IMR-90 (cell line): ENCODE data around the gene MRPL51. TPM values are rescaled to one million over a fixed set of nuclear protein-coding genes. Genes with fewer than 3 reads are reported as not detected.
A peak's percentile ranks its signal among the peaks of the same experiment; 100 is the strongest.

ENCODE experiments used
- ATAC-seq: fragments of 200-7000 bp; cut with Tn5 transposase; 2 replicates; pipeline ENCODE4 v1.9.1; 2020; ENCODE audit warnings: low read depth, mild to moderate bottlenecking, moderate library complexity
- BruUV-seq: library from RNA; stranded (reverse); fragments of 400-500 nt; replicated peaks from 2 replicates; lab custom pipeline; 2021; lab: Mats Ljungman, UMichigan
- CTCF ChIA-PET: fragments of 300-600 bp; formaldehyde crosslinking; extraction: SDS; loops from one replicate; lab custom pipeline; 2021; ENCODE audit warnings: antibody characterized with exemption; lab: Yijun Ruan, JAX
- POLR2A ChIA-PET: fragments of 300-600 bp; sonication (Branson Sonifier 250); formaldehyde crosslinking; loops from one replicate; lab custom pipeline; 2022; ENCODE audit warnings: antibody characterized with exemption; ENCODE audit not compliant: unreplicated experiment; lab: Charles Lee
- DNase-seq: peaks from one replicate; pipeline ENCODE4 v3.0.0; 2013
- H2AFZ ChIP-seq: replicated peaks from 2 replicates; pipeline ENCODE3; 2013; ENCODE audit warnings: low read length, mild to moderate bottlenecking; ENCODE audit not compliant: poor library complexity
- H2AK5ac ChIP-seq: 2 replicates; pipeline ENCODE4 v1.6.1; 2013; ENCODE audit warnings: low read depth, low read length, inconsistent platforms
- H2AK9ac ChIP-seq: replicated peaks from 2 replicates; pipeline ENCODE3; 2013; ENCODE audit warnings: mild to moderate bottlenecking, low read depth, low read length, moderate library complexity; ENCODE audit not compliant: poor library complexity
- H2BK120ac ChIP-seq: 2 replicates; pipeline ENCODE4 v1.6.1; 2013; ENCODE audit warnings: low read depth, low read length, inconsistent platforms
- H2BK15ac ChIP-seq: 3 replicates; pipeline ENCODE4 v1.6.1; 2013; ENCODE audit warnings: low read depth, low read length, inconsistent platforms
- H2BK20ac ChIP-seq: 2 replicates; pipeline ENCODE4 v1.6.1; 2013; ENCODE audit warnings: low read depth, mild to moderate bottlenecking, inconsistent platforms, low read length, moderate library complexity
- H2BK5ac ChIP-seq: 2 replicates; pipeline ENCODE4 v1.6.1; 2013; ENCODE audit warnings: mild to moderate bottlenecking, low read depth, low read length, inconsistent platforms; ENCODE audit not compliant: poor library complexity, severe bottlenecking
- H3K14ac ChIP-seq: replicated peaks from 2 replicates; pipeline ENCODE4 v1.6.1; 2013; ENCODE audit warnings: low read depth, low read length, inconsistent platforms
- H3K18ac ChIP-seq: 2 replicates; pipeline ENCODE4 v1.6.1; 2013; ENCODE audit warnings: low read depth, low read length, control low read depth
- H3K23ac ChIP-seq: 2 replicates; pipeline ENCODE4 v1.6.1; 2013; ENCODE audit warnings: low read depth, low read length, inconsistent platforms
- H3K27ac ChIP-seq: 2 replicates; pipeline ENCODE4 v1.5.1; 2013; ENCODE audit warnings: mild to moderate bottlenecking, control low read depth, low read length; ENCODE audit not compliant: insufficient read depth
- H3K27me3 ChIP-seq: 2 replicates; pipeline ENCODE4 v1.6.1; 2013; ENCODE audit warnings: low read length; ENCODE audit not compliant: control insufficient read depth, insufficient read depth
- H3K36me3 ChIP-seq: 2 replicates; pipeline ENCODE4 v1.6.1; 2013; ENCODE audit warnings: low read length, mixed read lengths; ENCODE audit not compliant: control insufficient read depth, insufficient read depth
- H3K4ac ChIP-seq: 2 replicates; pipeline ENCODE4 v1.6.1; 2013; ENCODE audit warnings: low read depth, low read length, inconsistent platforms
- H3K4me1 ChIP-seq: 2 replicates; pipeline ENCODE4 v1.6.1; 2013; ENCODE audit warnings: low read length, mixed read lengths; ENCODE audit not compliant: control insufficient read depth, insufficient read depth
- H3K4me2 ChIP-seq: 2 replicates; pipeline ENCODE4 v1.6.1; 2013; ENCODE audit warnings: low read depth, mild to moderate bottlenecking, control low read depth, low read length, moderate library complexity
- H3K4me3 ChIP-seq: 2 replicates; pipeline ENCODE4 v1.5.1; 2013; ENCODE audit warnings: low read depth, mild to moderate bottlenecking, control low read depth, low read length, moderate library complexity; ENCODE audit not compliant: insufficient read depth
- H3K56ac ChIP-seq: 2 replicates; pipeline ENCODE4 v1.6.1; 2013; ENCODE audit warnings: low read length, inconsistent platforms; ENCODE audit not compliant: insufficient read depth; ENCODE audit errors: extremely low read depth
- H3K79me1 ChIP-seq, 2 experiments: 2 replicates each; pipeline ENCODE4 v1.6.1; 2013; ENCODE audit warnings: low read length in 2 of 2, inconsistent platforms in 1 of 2, low read depth in 1 of 2
- H3K9ac ChIP-seq: 2 replicates; pipeline ENCODE4 v1.6.1; 2013; ENCODE audit warnings: low read depth, low read length, control low read depth
- H3K9me1 ChIP-seq: 2 replicates; pipeline ENCODE4 v1.6.1; 2013; ENCODE audit warnings: low read length, inconsistent platforms; ENCODE audit not compliant: insufficient read depth
- H3K9me3 ChIP-seq: 2 replicates; pipeline ENCODE4 v1.6.1; 2013; ENCODE audit warnings: low read length; ENCODE audit not compliant: control insufficient read depth, insufficient read depth
- H4K20me1 ChIP-seq: 2 replicates; pipeline ENCODE4 v1.6.1; 2013; ENCODE audit warnings: low read length, inconsistent platforms; ENCODE audit not compliant: insufficient read depth
- H4K5ac ChIP-seq: 2 replicates; pipeline ENCODE4 v1.6.1; 2013; ENCODE audit warnings: mild to moderate bottlenecking, low read depth, low read length, control low read depth
- H4K8ac ChIP-seq, 2 experiments: 2 replicates each; pipeline ENCODE4 v1.6.1; 2013; ENCODE audit warnings: low read depth in 2 of 2, low read length in 2 of 2, control low read depth in 1 of 2, inconsistent platforms in 1 of 2
- H4K91ac ChIP-seq: 2 replicates; pipeline ENCODE4 v1.6.1; 2013; ENCODE audit warnings: low read depth, low read length, inconsistent platforms; ENCODE audit not compliant: insufficient read depth
- BHLHE40 ChIP-seq: fragments of 150-350 bp; IDR thresholded peaks from 2 replicates; pipeline ENCODE4 v1.6.1; 2016; ENCODE audit warnings: mild to moderate bottlenecking, low read depth, low read length
- CEBPB ChIP-seq: IDR thresholded peaks from 2 replicates; pipeline ENCODE4 v1.6.1; 2012; ENCODE audit warnings: low read depth, low read length, improper control_type of control experiment
- CHD1 ChIP-seq: IDR thresholded peaks from 2 replicates; pipeline ENCODE4 v1.6.1; 2012; ENCODE audit warnings: low read depth, low read length, improper control_type of control experiment
- CTCF ChIP-seq: conservative IDR thresholded peaks from 2 replicates; pipeline ENCODE4 v1.5.1; 2012; ENCODE audit warnings: mild to moderate bottlenecking, low read depth, low read length, improper control_type of control experiment
- ELK1 ChIP-seq: fragments of 150-350 bp; IDR thresholded peaks from 2 replicates; pipeline ENCODE4 v1.6.1; 2016; ENCODE audit warnings: low read depth, mild to moderate bottlenecking, low read length, moderate library complexity, borderline replicate concordance
- FOS ChIP-seq: fragments of 150-350 bp; IDR thresholded peaks from 2 replicates; pipeline ENCODE4 v1.6.1; 2016; ENCODE audit warnings: low read depth, low read length
- MAFK ChIP-seq: IDR thresholded peaks from 2 replicates; pipeline ENCODE4 v1.6.1; 2012; ENCODE audit warnings: low read depth, low read length, improper control_type of control experiment
- MXI1 ChIP-seq: IDR thresholded peaks from 2 replicates; pipeline ENCODE4 v1.6.1; 2012; ENCODE audit warnings: low read depth, mild to moderate bottlenecking, low read length, moderate library complexity, borderline replicate concordance
- NFE2L2 ChIP-seq: fragments of 150-350 bp; IDR thresholded peaks from 2 replicates; pipeline ENCODE4 v1.6.1; 2016; ENCODE audit warnings: low read depth, mild to moderate bottlenecking, low read length
- POLR2A ChIP-seq: IDR thresholded peaks from 2 replicates; pipeline ENCODE4 v1.6.1; 2012; ENCODE audit warnings: mild to moderate bottlenecking, low read depth, low read length
- RAD21 ChIP-seq: IDR thresholded peaks from 2 replicates; pipeline ENCODE4 v1.6.1; 2012; ENCODE audit warnings: low read length, improper control_type of control experiment
- RFX5 ChIP-seq: IDR thresholded peaks from 2 replicates; pipeline ENCODE4 v1.8.0; 2012; ENCODE audit warnings: low read depth, mild to moderate bottlenecking, low read length, moderate library complexity
- SMC3 ChIP-seq: fragments of 150-350 bp; IDR thresholded peaks from 2 replicates; pipeline ENCODE4 v1.6.1; 2016; ENCODE audit warnings: low read depth, mild to moderate bottlenecking, antibody characterized with exemption, low read length, moderate library complexity
- USF2 ChIP-seq: fragments of 150-350 bp; IDR thresholded peaks from 2 replicates; pipeline ENCODE4 v1.6.1; 2017; ENCODE audit warnings: mild to moderate bottlenecking, antibody characterized with exemption, low read length, low read depth
- WGBS, 2 experiments: methylation state at CpG; one replicate each; pipeline versions ENCODE4 v1.1.5 to v1.1.7; 2013; ENCODE audit warnings: missing lambda C conversion rate in 2 of 2; ENCODE audit not compliant: insufficient read length in 1 of 2; ENCODE audit errors: extremely low coverage in 2 of 2; 5-methylcytosine and 5-hydroxymethylcytosine counted together
- dilution Hi-C: fragments of 300-500 bp; cut with HindIII; formaldehyde crosslinking; loops from one replicate; pipeline ENCODE4 v1.14.3; 2018; ENCODE audit warnings: low sequenced_read_pairs; ENCODE audit not compliant: unreplicated experiment
- in situ Hi-C: fragments of 300-500 bp; cut with MboI; formaldehyde crosslinking; loops from 3 replicates; pipeline ENCODE4 v1.14.3; 2019; ENCODE audit warnings: low sequenced_read_pairs, inconsistent platforms, mixed read lengths
- intact Hi-C: fragments of 100-400 bp; cut with micrococcal nuclease; formaldehyde crosslinking; loops from 2 replicates; pipeline ENCODE4 v1.10.0; 2022
- polyA plus RNA-seq, 3 experiments: library from polyadenylated mRNA; depleted of rRNA; stranded (reverse); fragments of >200 nt; gene quantifications; 2 replicates each; pipeline ENCODE4 v1.2.3, GENCODE V29; 2012; ENCODE audit warnings: low replicate concordance in 1 of 3
- total RNA-seq: library from RNA; depleted of rRNA; stranded (reverse); fragments of >200 nt; gene quantifications from 2 replicates; pipeline ENCODE4 v1.2.3, GENCODE V29; 2012

Gene MRPL51
- total and polyA plus RNA-seq, 2 of the 4 experiments (the other 2 are of a cell fraction): 80.1 to 160 TPM

GRCh38 chr12:6526766-6527525, 33.9 kb upstream of the MRPL51 start:
- Histone ChIP-seq H3K9ac (no peak overlapping the region), H3K9me3 (no peaks in the 10 kb centered on the region), H2BK20ac (no peak overlapping the region), H2AK5ac (no peak overlapping the region), H3K14ac (no peak overlapping the region), H2BK120ac (no peak overlapping the region), H2BK5ac (no peak overlapping the region), H2AFZ (peak overlapping the region; percentile 22), H2AK9ac (no peak overlapping the region), H3K4ac (no peak overlapping the region), H4K5ac (no peak overlapping the region), H3K36me3 (peaks cover 64% of the 10 kb centered on the region), H3K4me3 (no peak overlapping the region), H3K27ac (no peak overlapping the region), H3K27me3 (no peaks in the 10 kb centered on the region), H3K56ac (no peak overlapping the region), H4K8ac (no peak overlapping the region), H3K9me1 (no peaks in the 10 kb centered on the region), H3K79me1 (peaks cover 15 to 46% of the 10 kb centered on the region in 2 experiments), H4K91ac (no peak overlapping the region), H3K18ac (no peak overlapping the region), H3K23ac (no peak overlapping the region), H4K20me1 (no peaks in the 10 kb centered on the region), H2BK15ac (no peak overlapping the region), H3K4me2 (no peak overlapping the region), H3K4me1 (peaks cover 2% of the 10 kb centered on the region)
- in situ Hi-C loops: no loop called here
- TF ChIP-seq BHLHE40: no peak
- no peak for TF ChIP-seq MXI1
- TF ChIP-seq SMC3: no peak
- no peak for TF ChIP-seq MAFK
- TF ChIP-seq ELK1: no peak
- TF ChIP-seq RFX5: no peak
- TF ChIP-seq RAD21: no peak
- no peak for TF ChIP-seq USF2
- TF ChIP-seq CHD1: no peak
- TF ChIP-seq FOS: no peak
- TF ChIP-seq NFE2L2: no peak
- TF ChIP-seq CTCF: no peak
- TF ChIP-seq CEBPB: no peak
- no peak for TF ChIP-seq POLR2A
- BruUV-seq: no TSS peak
- DNase-seq (no peak), ATAC-seq (no peak)
- intact Hi-C loops: no loop called here
- dilution Hi-C loops: no loop called here
- 93% methylated on average over 7 of the region's 19 CpGs; no CpG with 5 or more reads in 1 of the 2 experiments for WGBS, 2 experiments
- ChIA-PET POLR2A (no interaction called here), CTCF (no interaction called here)
